ENCODE results near the gene GRID2IP. TPM values are rescaled to one million over a fixed set of nuclear protein-coding genes. Genes with fewer than 3 reads are reported as not detected.
"Not testable (repeated sequence)": the region's sequence is repeated elsewhere in the genome, so short reads cannot be mapped to it uniquely, and the experiment has no call there.

The GRID2IP gene
- total RNA-seq, 2 experiments from 2014 or later = 0.05 to 0.11 TPM

GRCh38 chr7:6479067-6479466 lies 72.2 kb downstream of the GRID2IP start:
- H3K27me3 Mint-ChIP-seq = no peaks in the 10 kb centered on the region
- ChIA-PET CTCF (interaction anchor here (0.8 kb wide), 1 partner anchor 12 kb away, joined by 3 read pairs; no protein-coding TSS in a partner anchor), POLR2A (interaction anchor here (0.6 to 1.2 kb wide), 2 partner anchors 8 to 27 kb away, joined by 4 to 7 read pairs; no protein-coding TSS in a partner anchor)
- ATAC-seq = no peak
- H3K9me3 Mint-ChIP-seq (ENCODE audit: low read depth) = no peaks in the 10 kb centered on the region
- intact Hi-C loops (cut with DNase I, micrococcal nuclease) = no loop called here
- peak overlapping the region; percentile 53 for H3K27ac Mint-ChIP-seq
- H3K4me3 Mint-ChIP-seq = no peak overlapping the region
- peak; percentile 32 for DNase-seq
- peaks cover 28% of the 10 kb centered on the region for H3K36me3 Mint-ChIP-seq (ENCODE audit: low read depth)
- H3K4me1 Mint-ChIP-seq = peaks cover 75% of the 10 kb centered on the region

- ChIA-PET POLR2A (interaction anchor here (0.6 kb wide), 1 partner anchor 27 kb away, joined by 4 read pairs; no protein-coding TSS in a partner anchor), CTCF (no interaction called here)
- Mint-ChIP-seq H3K4me3 (no peak overlapping the region), H3K4me1 (peaks cover 75% of the 10 kb centered on the region), H3K36me3 (ENCODE audit: low read depth) (peaks cover 28% of the 10 kb centered on the region), H3K27ac (no peak overlapping the region), H3K9me3 (ENCODE audit: low read depth) (no peaks in the 10 kb centered on the region), H3K27me3 (no peaks in the 10 kb centered on the region)
- no peak for DNase-seq
- intact Hi-C loops (cut with DNase I, micrococcal nuclease) = no loop called here
- no peak for ATAC-seq
These were observed 73.1 kb downstream of the GRID2IP start for GRCh38 chr7:6478186-6478585.

GRCh38 chr7:6477318-6477660 lies 74.0 kb downstream of the GRID2IP start:
- H3K4me1 Mint-ChIP-seq = peaks cover 68% of the 10 kb centered on the region
- CTCF ChIA-PET = no interaction called here
- ATAC-seq (no peak), DNase-seq (no peak)
- H3K27ac Mint-ChIP-seq = peak overlapping the region; percentile 38
- peaks cover 25% of the 10 kb centered on the region for H3K36me3 Mint-ChIP-seq (ENCODE audit: low read depth)
- H3K27me3 Mint-ChIP-seq = no peaks in the 10 kb centered on the region
- H3K9me3 Mint-ChIP-seq (ENCODE audit: low read depth) = no peaks in the 10 kb centered on the region
- POLR2A ChIA-PET = no interaction called here
- no peak overlapping the region for H3K4me3 Mint-ChIP-seq
- intact Hi-C loops (cut with DNase I, micrococcal nuclease) = no loop called here

- intact Hi-C loops (cut with DNase I, micrococcal nuclease) = no loop called here
- POLR2A ChIA-PET = no interaction called here
- Mint-ChIP-seq H3K9me3 (ENCODE audit: low read depth) (no peaks in the 10 kb centered on the region), H3K4me3 (no peak overlapping the region), H3K27ac (peak overlapping the region; percentile 20), H3K36me3 (ENCODE audit: low read depth) (peaks cover 24% of the 10 kb centered on the region), H3K27me3 (no peaks in the 10 kb centered on the region), H3K4me1 (peaks cover 64% of the 10 kb centered on the region)
- ATAC-seq = peak; percentile 21
- no peak for DNase-seq
- CTCF ChIA-PET = interaction anchor here (1.0 kb wide), 3 partner anchors 20 to 100 kb away, joined by 3 to 4 read pairs (median 3); no protein-coding TSS in a partner anchor
These were observed 74.5 kb downstream of the GRID2IP start for GRCh38 chr7:6476596-6477317.

GRCh38 chr7:6475433-6476186 lies 75.7 kb downstream of the GRID2IP start:
- H3K4me1 Mint-ChIP-seq = peaks cover 52% of the 10 kb centered on the region
- DNase-seq (no peak), ATAC-seq (peak; percentile 56)
- no peaks in the 10 kb centered on the region for H3K9me3 Mint-ChIP-seq (ENCODE audit: low read depth)
- no peak overlapping the region for H3K4me3 Mint-ChIP-seq
- CTCF ChIA-PET = interaction anchor here (0.6 to 1.0 kb wide), 6 partner anchors 18 to 220 kb away, joined by 3 to 5 read pairs (median 3); no protein-coding TSS in a partner anchor
- H3K27me3 Mint-ChIP-seq = no peaks in the 10 kb centered on the region
- POLR2A ChIA-PET = no interaction called here
- H3K36me3 Mint-ChIP-seq (ENCODE audit: low read depth) = peaks cover 17% of the 10 kb centered on the region
- intact Hi-C loops (cut with DNase I, micrococcal nuclease) = no loop called here
- peak overlapping the region; percentile 66 for H3K27ac Mint-ChIP-seq

GRCh38 chr7:6465862-6466261 lies 85.4 kb downstream of the GRID2IP start:
- Mint-ChIP-seq H3K4me1 (peaks cover 5% of the 10 kb centered on the region), H3K36me3 (ENCODE audit: low read depth) (peaks cover 55% of the 10 kb centered on the region), H3K9me3 (ENCODE audit: low read depth) (no peaks in the 10 kb centered on the region), H3K4me3 (no peak overlapping the region), H3K27ac (no peak overlapping the region), H3K27me3 (no peaks in the 10 kb centered on the region)
- POLR2A ChIA-PET = no interaction called here
- intact Hi-C loops (cut with DNase I, micrococcal nuclease) = no loop called here
- no peak for DNase-seq
- no peak for ATAC-seq
- CTCF ChIA-PET = interaction anchor here (1.4 kb wide), 1 partner anchor 28 kb away, joined by 6 read pairs; no protein-coding TSS in a partner anchor

GRCh38 chr7:6463609-6464008 lies 87.7 kb downstream of the GRID2IP start:
- DNase-seq; H3K27ac Mint-ChIP-seq; H3K9me3 Mint-ChIP-seq (ENCODE audit: low read depth); POLR2A ChIA-PET; H3K27me3 Mint-ChIP-seq; ATAC-seq; H3K4me3 Mint-ChIP-seq; intact Hi-C loops (cut with DNase I, micrococcal nuclease): not testable (repeated sequence)
- CTCF ChIA-PET = interaction anchor here (0.8 to 1.1 kb wide), 4 partner anchors 10 to 26 kb away, joined by 3 read pairs; no protein-coding TSS in a partner anchor
- Mint-ChIP-seq H3K4me1 (peaks cover 10% of the 10 kb centered on the region), H3K36me3 (ENCODE audit: low read depth) (peaks cover 41% of the 10 kb centered on the region)

GRCh38 chr7:6461946-6462550 lies 89.2 kb downstream of the GRID2IP start:
- Mint-ChIP-seq H3K27me3 (no peaks in the 10 kb centered on the region), H3K4me3 (no peak overlapping the region), H3K27ac (no peak overlapping the region), H3K9me3 (ENCODE audit: low read depth) (no peaks in the 10 kb centered on the region), H3K36me3 (ENCODE audit: low read depth) (peaks cover 27% of the 10 kb centered on the region), H3K4me1 (peaks cover 8% of the 10 kb centered on the region)
- DNase-seq (no peak), ATAC-seq (no peak)
- POLR2A ChIA-PET = no interaction called here
- CTCF ChIA-PET = interaction anchor here (1.1 kb wide), 1 partner anchor 22 kb away, joined by 3 read pairs; no protein-coding TSS in a partner anchor
- intact Hi-C loops (cut with DNase I, micrococcal nuclease) = no loop called here

- DNase-seq (no peak), ATAC-seq (no peak)
- Mint-ChIP-seq H3K4me1 (peaks cover 8% of the 10 kb centered on the region), H3K27me3 (no peaks in the 10 kb centered on the region), H3K9me3 (ENCODE audit: low read depth) (no peaks in the 10 kb centered on the region), H3K4me3 (no peak overlapping the region), H3K27ac (peak overlapping the region; percentile 13), H3K36me3 (ENCODE audit: low read depth) (peaks cover 19% of the 10 kb centered on the region)
- ChIA-PET CTCF (interaction anchor here (1.1 kb wide), 1 partner anchor 21 kb away, joined by 3 read pairs; no protein-coding TSS in a partner anchor), POLR2A (no interaction called here)
- intact Hi-C loops (cut with DNase I, micrococcal nuclease) = no loop called here
These were observed 90.2 kb downstream of the GRID2IP start for GRCh38 chr7:6460990-6461584.

- no peak for DNase-seq
- H3K4me3 Mint-ChIP-seq = no peak overlapping the region
- no peaks in the 10 kb centered on the region for H3K9me3 Mint-ChIP-seq (ENCODE audit: low read depth)
- CTCF ChIA-PET = interaction anchor here (0.7 kb wide), 1 partner anchor 29 kb away, joined by 4 read pairs; no protein-coding TSS in a partner anchor
- POLR2A ChIA-PET = no interaction called here
- H3K27ac Mint-ChIP-seq = no peak overlapping the region
- no peaks in the 10 kb centered on the region for H3K27me3 Mint-ChIP-seq
- H3K4me1 Mint-ChIP-seq = peaks cover 8% of the 10 kb centered on the region
- intact Hi-C loops (cut with DNase I, micrococcal nuclease) = no loop called here
- H3K36me3 Mint-ChIP-seq (ENCODE audit: low read depth) = peaks cover 12% of the 10 kb centered on the region
- ATAC-seq = no peak
These were observed 91.0 kb downstream of the GRID2IP start for GRCh38 chr7:6460303-6460702.

- H3K9me3 Mint-ChIP-seq (ENCODE audit: low read depth); H3K4me3 Mint-ChIP-seq; H3K27ac Mint-ChIP-seq; H3K36me3 Mint-ChIP-seq (ENCODE audit: low read depth); DNase-seq; H3K4me1 Mint-ChIP-seq; H3K27me3 Mint-ChIP-seq; CTCF ChIA-PET; intact Hi-C loops (cut with DNase I, micrococcal nuclease): not testable (repeated sequence)
- POLR2A ChIA-PET = interaction anchor here (0.6 kb wide), 1 partner anchor 35 kb away, joined by 4 read pairs; no protein-coding TSS in a partner anchor
- ATAC-seq = peak; percentile 91
These were observed 92.6 kb downstream of the GRID2IP start for GRCh38 chr7:6458676-6459075.
